Measurements from ENCODE around the gene TMEM74B.

DNA sequence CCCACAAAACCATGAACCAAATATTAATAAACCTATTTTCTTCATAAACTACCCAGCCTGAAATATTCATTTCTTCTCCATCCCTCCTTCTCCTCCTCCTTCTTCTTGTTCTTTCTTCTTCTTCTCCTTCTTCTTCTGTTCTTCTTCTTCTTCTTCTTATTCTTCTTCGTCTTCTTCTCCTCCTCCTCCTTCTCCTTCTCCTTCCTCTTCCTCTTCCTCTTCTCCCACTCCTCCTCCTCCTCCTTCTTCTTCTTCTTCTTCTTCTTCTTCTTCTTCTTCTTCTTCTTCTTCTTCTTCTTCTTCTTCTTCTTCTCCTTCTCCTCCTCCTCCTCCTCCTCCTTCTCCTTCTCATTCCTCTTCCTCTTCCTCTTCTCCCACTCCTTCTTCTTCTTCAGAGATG is 5.0 kb upstream of the TMEM74B start:
- TF ChIP-seq, protein P1, sequence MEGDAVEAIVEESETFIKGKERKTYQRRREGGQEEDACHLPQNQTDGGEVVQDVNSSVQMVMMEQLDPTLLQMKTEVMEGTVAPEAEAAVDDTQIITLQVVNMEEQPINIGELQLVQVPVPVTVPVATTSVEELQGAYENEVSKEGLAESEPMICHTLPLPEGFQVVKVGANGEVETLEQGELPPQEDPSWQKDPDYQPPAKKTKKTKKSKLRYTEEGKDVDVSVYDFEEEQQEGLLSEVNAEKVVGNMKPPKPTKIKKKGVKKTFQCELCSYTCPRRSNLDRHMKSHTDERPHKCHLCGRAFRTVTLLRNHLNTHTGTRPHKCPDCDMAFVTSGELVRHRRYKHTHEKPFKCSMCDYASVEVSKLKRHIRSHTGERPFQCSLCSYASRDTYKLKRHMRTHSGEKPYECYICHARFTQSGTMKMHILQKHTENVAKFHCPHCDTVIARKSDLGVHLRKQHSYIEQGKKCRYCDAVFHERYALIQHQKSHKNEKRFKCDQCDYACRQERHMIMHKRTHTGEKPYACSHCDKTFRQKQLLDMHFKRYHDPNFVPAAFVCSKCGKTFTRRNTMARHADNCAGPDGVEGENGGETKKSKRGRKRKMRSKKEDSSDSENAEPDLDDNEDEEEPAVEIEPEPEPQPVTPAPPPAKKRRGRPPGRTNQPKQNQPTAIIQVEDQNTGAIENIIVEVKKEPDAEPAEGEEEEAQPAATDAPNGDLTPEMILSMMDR (conservative IDR thresholded peaks at IDR 0.05), result no peak
- no peak for TF ChIP-seq ZFX (IDR thresholded peaks at IDR 0.05)
